IPS-20b (cell line): ENCODE measurements around the gene ZNF423.

Source experiments
- H3K27ac ChIP-seq: one replicate; pipeline ENCODE4 v1.5.1; 2013; ENCODE audit warnings: low read length
- H3K27me3 ChIP-seq: 2 replicates; pipeline ENCODE4 v1.6.1; 2013; ENCODE audit warnings: mild to moderate bottlenecking, low read length, inconsistent platforms; ENCODE audit not compliant: insufficient read depth
- H3K36me3 ChIP-seq: 2 replicates; pipeline ENCODE4 v1.6.1; 2013; ENCODE audit warnings: low read depth, mild to moderate bottlenecking, inconsistent platforms, low read length, moderate library complexity; ENCODE audit not compliant: insufficient read depth
- H3K4me1 ChIP-seq: 2 replicates; pipeline ENCODE4 v1.6.1; 2013; ENCODE audit warnings: mild to moderate bottlenecking, control low read depth, inconsistent platforms, low read length, moderate library complexity; ENCODE audit not compliant: insufficient read depth
- H3K4me3 ChIP-seq: 2 replicates; pipeline ENCODE4 v1.5.1; 2013; ENCODE audit warnings: mild to moderate bottlenecking, low read length, inconsistent platforms
- H3K9ac ChIP-seq: 2 replicates; pipeline ENCODE4 v1.6.1; 2013; ENCODE audit warnings: low read depth, mild to moderate bottlenecking, inconsistent platforms, low read length, moderate library complexity
- H3K9me3 ChIP-seq: 2 replicates; pipeline ENCODE4 v1.6.1; 2013; ENCODE audit warnings: mild to moderate bottlenecking, low read depth, low read length, inconsistent platforms; ENCODE audit not compliant: insufficient read depth

The ZNF423 gene

GRCh38 chr16:49867234-49867633 is 11.3 kb upstream of the ZNF423 start:
- H3K36me3 ChIP-seq = no peaks in the 10 kb centered on the region
- no peak overlapping the region for H3K4me3 ChIP-seq
- H3K9ac ChIP-seq = no peak overlapping the region; the same call in 1 of the 2 replicates
- no peak overlapping the region for H3K27ac ChIP-seq
- H3K27me3 ChIP-seq = peaks cover 26% of the 10 kb centered on the region
- H3K4me1 ChIP-seq = peaks cover 13% of the 10 kb centered on the region
- no peaks in the 10 kb centered on the region for H3K9me3 ChIP-seq

- Histone ChIP-seq H3K4me1 (peaks cover 13% of the 10 kb centered on the region), H3K27ac (no peak overlapping the region), H3K9ac (no peak overlapping the region; the same call in 1 of the 2 replicates), H3K4me3 (no peak overlapping the region), H3K9me3 (no peaks in the 10 kb centered on the region), H3K36me3 (no peaks in the 10 kb centered on the region), H3K27me3 (peaks cover 32% of the 10 kb centered on the region)
Observed at GRCh38 chr16:49866595-49867071, 10.7 kb upstream of the ZNF423 start.

- Histone ChIP-seq H3K9me3 (no peaks in the 10 kb centered on the region), H3K4me1 (peaks cover 14% of the 10 kb centered on the region), H3K4me3 (no peak overlapping the region), H3K27me3 (peaks cover 59% of the 10 kb centered on the region), H3K9ac (no peak overlapping the region), H3K27ac (no peak overlapping the region), H3K36me3 (no peaks in the 10 kb centered on the region)
Observed at GRCh38 chr16:49862694-49863093, 6.8 kb upstream of the ZNF423 start.

GRCh38 chr16:49861299-49861698 is 5.4 kb upstream of the ZNF423 start:
- H3K27me3 ChIP-seq = peaks cover 63% of the 10 kb centered on the region
- no peak overlapping the region for H3K4me3 ChIP-seq
- H3K27ac ChIP-seq = no peak overlapping the region

GRCh38 chr16:49860593-49860992 is 4.7 kb upstream of the ZNF423 start:
- H3K36me3 ChIP-seq = no peaks in the 10 kb centered on the region
- H3K4me3 ChIP-seq = no peak overlapping the region
- no peak overlapping the region for H3K9ac ChIP-seq
- H3K27ac ChIP-seq = no peak overlapping the region
- H3K4me1 ChIP-seq = 0 out of 2 replicates have a peak, but pooled peaks cover 7% of the 10 kb centered on the region
- peaks cover 56% of the 10 kb centered on the region for H3K27me3 ChIP-seq
- H3K9me3 ChIP-seq = no peaks in the 10 kb centered on the region

More at GRCh38 chr16:49861299-49861698, 5.4 kb upstream of the ZNF423 start:
- no peaks in the 10 kb centered on the region for H3K9me3 ChIP-seq
- peaks cover 7% of the 10 kb centered on the region; the same call in 1 of the 2 replicates for H3K4me1 ChIP-seq
- H3K36me3 ChIP-seq = no peaks in the 10 kb centered on the region
- no peak overlapping the region for H3K9ac ChIP-seq

- H3K9ac ChIP-seq = no peak overlapping the region
- peaks cover 49% of the 10 kb centered on the region for H3K27me3 ChIP-seq
- H3K36me3 ChIP-seq = no peaks in the 10 kb centered on the region
- no peak overlapping the region for H3K27ac ChIP-seq
- no peaks in the 10 kb centered on the region for H3K9me3 ChIP-seq
- H3K4me1 ChIP-seq = 0 out of 2 replicates have a peak, but pooled peaks cover 7% of the 10 kb centered on the region
- H3K4me3 ChIP-seq = peak overlapping the region; percentile 55
Observed at GRCh38 chr16:49859125-49859811, 3.4 kb upstream of the ZNF423 start.

- Histone ChIP-seq H3K9ac (no peak overlapping the region), H3K27me3 (peaks cover 46% of the 10 kb centered on the region), H3K36me3 (no peaks in the 10 kb centered on the region), H3K27ac (no peak overlapping the region), H3K4me1 (peaks cover 13% of the 10 kb centered on the region), H3K4me3 (peak overlapping the region; percentile 72), H3K9me3 (no peaks in the 10 kb centered on the region)
Observed at GRCh38 chr16:49858200-49859124, 2.5 kb upstream of the ZNF423 start.

GRCh38 chr16:49857423-49858181 is 1.7 kb upstream of the ZNF423 start:
- H3K27ac ChIP-seq = no peak overlapping the region
- peaks cover 21% of the 10 kb centered on the region for H3K4me1 ChIP-seq
- no peaks in the 10 kb centered on the region for H3K36me3 ChIP-seq
- H3K9me3 ChIP-seq = no peaks in the 10 kb centered on the region
- peak overlapping the region; percentile 41; the same call in 1 of the 2 replicates for H3K9ac ChIP-seq
- peaks cover 46% of the 10 kb centered on the region for H3K27me3 ChIP-seq
- peak overlapping the region; percentile 72 for H3K4me3 ChIP-seq

- H3K4me1 ChIP-seq = peaks cover 23% of the 10 kb centered on the region
- no peak overlapping the region for H3K27ac ChIP-seq
- no peaks in the 10 kb centered on the region for H3K36me3 ChIP-seq
- peak overlapping the region; percentile 83; the same call in 1 of the 2 replicates for H3K9ac ChIP-seq
- H3K27me3 ChIP-seq = peaks cover 38% of the 10 kb centered on the region
- peak overlapping the region; percentile 79 for H3K4me3 ChIP-seq
- no peaks in the 10 kb centered on the region for H3K9me3 ChIP-seq
Observed at GRCh38 chr16:49856672-49857330, 889 bp upstream of the ZNF423 start.

- Histone ChIP-seq H3K36me3 (no peaks in the 10 kb centered on the region), H3K4me3 (peak overlapping the region; percentile 80; the same call in 1 of the 2 replicates), H3K4me1 (peaks cover 37% of the 10 kb centered on the region), H3K27ac (peak overlapping the region; percentile 49), H3K9ac (peak overlapping the region; percentile 82; the same call in 1 of the 2 replicates), H3K27me3 (peaks cover 31% of the 10 kb centered on the region), H3K9me3 (no peaks in the 10 kb centered on the region)
Observed at GRCh38 chr16:49855280-49855821, 561 bp downstream of the ZNF423 start.
